OCI-LY1 (cell line): Measurements from ENCODE around the gene SNX5.

Experiments
- CTCF ChIP-seq: fragments of 200-600 bp; sonication (generic), shearing (Covaris generic); IDR thresholded peaks from 2 replicates; pipeline ENCODE4 v1.5.1; 2017; ENCODE audit warnings: mild to moderate bottlenecking, antibody characterized with exemption, low read length, moderate library complexity, mixed read lengths
- EZH2 ChIP-seq: fragments of 200-600 bp; sonication (generic), shearing (Covaris generic); IDR thresholded peaks from 2 replicates; pipeline ENCODE4 v1.8.0; 2017; ENCODE audit warnings: borderline replicate concordance, mixed run types, mild to moderate bottlenecking, antibody characterized with exemption, low read length, moderate library complexity, mixed read lengths

- peak; percentile 89 for TF ChIP-seq CTCF
- no peak for TF ChIP-seq EZH2
Measured at GRCh38 chr20:17938871-17939619, 29.5 kb downstream of the SNX5 start.
